H1 (cell line): ENCODE results near the gene EN2. TPM values are rescaled to one million over a fixed set of nuclear protein-coding genes. Genes with fewer than 3 reads are reported as not detected.
A peak's percentile ranks its signal among the peaks of the same experiment; 100 is the strongest.

Experiments used
- CTCF ChIA-PET: fragments of 300-600 bp; sonication (Branson Sonifier 250); formaldehyde crosslinking; loops from one replicate; lab custom pipeline; 2021; ENCODE audit not compliant: partially characterized antibody; lab: Charles Lee
- POLR2A ChIA-PET: fragments of 300-600 bp; sonication (Branson Sonifier 250); formaldehyde crosslinking; loops from one replicate; lab custom pipeline; 2021; ENCODE audit warnings: inconsistent platforms; ENCODE audit not compliant: partially characterized antibody; lab: Charles Lee
- DNase-seq, 2 experiments: peaks; one replicate each; pipeline versions ENCODE4 v3.0.0 to v3.0.0-alpha.2; 2010 to 2022; ENCODE audit warnings: low spot score in 2 of 2, low read depth in 1 of 2, mixed read lengths in 1 of 2
- FAIRE-seq: peaks from 2 replicates; lab custom pipeline; 2011; peaks lifted over from hg19 to GRCh38; lab: Jason Lieb, UNC
- H2AFZ ChIP-seq: 2 replicates; pipeline ENCODE4 v1.8.1; 2012; ENCODE audit warnings: low read length, inconsistent platforms
- H2AK5ac ChIP-seq: 2 replicates; pipeline ENCODE4 v1.6.1; 2013; ENCODE audit warnings: low read depth, low read length
- H2BK120ac ChIP-seq: replicated peaks from 2 replicates; pipeline ENCODE3; 2013; ENCODE audit warnings: low read depth, low read length, inconsistent platforms
- H2BK12ac ChIP-seq: 2 replicates; pipeline ENCODE4 v1.6.1; 2013; ENCODE audit warnings: low read depth, low read length
- H2BK15ac ChIP-seq: 2 replicates; pipeline ENCODE4 v1.6.1; 2013; ENCODE audit warnings: low read length
- H2BK20ac ChIP-seq: 2 replicates; pipeline ENCODE4 v1.6.1; 2013; ENCODE audit warnings: low read length
- H2BK5ac ChIP-seq: 2 replicates; pipeline ENCODE4 v1.6.1; 2013; ENCODE audit warnings: low read depth, low read length
- H3K14ac ChIP-seq: 2 replicates; pipeline ENCODE4 v1.6.1; 2013; ENCODE audit warnings: inconsistent platforms; ENCODE audit not compliant: insufficient read length
- H3K18ac ChIP-seq: 2 replicates; pipeline ENCODE4 v1.6.1; 2013; ENCODE audit warnings: low read length; ENCODE audit errors: extremely low read depth
- H3K23ac ChIP-seq: 2 replicates; pipeline ENCODE4 v1.6.1; 2013; ENCODE audit warnings: inconsistent platforms; ENCODE audit not compliant: insufficient read length
- H3K23me2 ChIP-seq: 2 replicates; pipeline ENCODE4 v1.6.1; 2013; ENCODE audit warnings: low read depth, low read length
- H3K27ac ChIP-seq: 2 replicates; pipeline ENCODE4 v1.6.1; 2011; ENCODE audit warnings: low read depth, low read length, inconsistent platforms
- H3K27me3 ChIP-seq, 4 experiments: replicated peaks in 1 of 4; 1 replicate in 1 of 4; 2 replicates in 3 of 4; pipeline versions ENCODE4 v1.6.1 to v1.8.1; 2011 to 2013; ENCODE audit warnings: low read length in 3 of 4, mild to moderate bottlenecking in 3 of 4, inconsistent platforms in 2 of 4, mixed read lengths in 2 of 4, moderate library complexity in 1 of 4; ENCODE audit not compliant: control insufficient read depth in 3 of 4, insufficient read depth in 3 of 4; ENCODE audit errors: extremely low read depth in 1 of 4
- H3K36me3 ChIP-seq, 4 experiments: 2 replicates each; pipeline versions ENCODE4 v1.6.1 to v1.8.1; 2011 to 2013; ENCODE audit warnings: mild to moderate bottlenecking in 4 of 4, low read length in 3 of 4, moderate library complexity in 2 of 4, control low read depth in 1 of 4, inconsistent platforms in 1 of 4; ENCODE audit not compliant: insufficient read depth in 4 of 4, control insufficient read depth in 2 of 4
- H3K4ac ChIP-seq: replicated peaks from 2 replicates; pipeline ENCODE3; 2013; ENCODE audit warnings: low read length, low read depth, mixed read lengths, inconsistent platforms; ENCODE audit not compliant: insufficient read length
- H3K4me1 ChIP-seq, 4 experiments: replicated peaks in 1 of 4; 1 replicate in 1 of 4; 2 replicates in 3 of 4; pipeline versions ENCODE4 v1.6.1 to v1.8.1; 2011 to 2013; ENCODE audit warnings: low read length in 3 of 4, inconsistent platforms in 2 of 4, mixed read lengths in 1 of 4; ENCODE audit not compliant: insufficient read depth in 4 of 4, control insufficient read depth in 3 of 4
- H3K4me2 ChIP-seq, 2 experiments: 2 replicates each; pipeline versions ENCODE4 v1.6.1 to v1.8.1; 2011 to 2013; ENCODE audit warnings: low read depth in 2 of 2, low read length in 2 of 2, control low read depth in 1 of 2, inconsistent platforms in 1 of 2, mild to moderate bottlenecking in 1 of 2; ENCODE audit not compliant: insufficient read depth in 1 of 2
- H3K4me3 ChIP-seq, 4 experiments: fragments of 200-600, 300-600 bp in 1 of 4; sonication (generic), shearing (Covaris generic), sonication (Bioruptor Twin) in 1 of 4; 2 replicates each; pipeline versions ENCODE4 v1.5.1 to v1.8.1; 2011 to 2016; ENCODE audit warnings: low read length in 4 of 4, low read depth in 3 of 4, control low read depth in 2 of 4, inconsistent platforms in 2 of 4, mild to moderate bottlenecking in 2 of 4, mixed read lengths in 1 of 4, moderate library complexity in 1 of 4; ENCODE audit not compliant: insufficient read depth in 2 of 4; ENCODE audit errors: extremely low read depth in 1 of 4
- H3K56ac ChIP-seq: replicated peaks from 2 replicates; pipeline ENCODE3; 2013; ENCODE audit warnings: low read depth, mild to moderate bottlenecking, mixed read lengths, low read length, inconsistent platforms; ENCODE audit not compliant: insufficient read length
- H3K79me1 ChIP-seq: 2 replicates; pipeline ENCODE4 v1.6.1; 2013; ENCODE audit warnings: low read depth, low read length, control low read depth
- H3K79me2 ChIP-seq, 2 experiments: 2 replicates each; pipeline versions ENCODE4 v1.6.1 to v1.8.1; 2012 to 2013; ENCODE audit warnings: low read length in 2 of 2, mild to moderate bottlenecking in 2 of 2, inconsistent platforms in 1 of 2; ENCODE audit not compliant: insufficient read depth in 2 of 2, control insufficient read depth in 1 of 2
- H3K9ac ChIP-seq, 4 experiments: replicated peaks in 1 of 4; 1 replicate in 1 of 4; 2 replicates in 3 of 4; pipeline versions ENCODE4 v1.6.1 to v1.8.1; 2011 to 2013; ENCODE audit warnings: low read depth in 3 of 4, low read length in 3 of 4, control low read depth in 2 of 4, mild to moderate bottlenecking in 2 of 4, moderate library complexity in 2 of 4, inconsistent platforms in 1 of 4; ENCODE audit errors: extremely low read depth in 1 of 4
- H3K9me3 ChIP-seq, 2 experiments: 2 replicates each; pipeline versions ENCODE4 v1.6.1 to v1.8.1; 2012 to 2013; ENCODE audit warnings: mild to moderate bottlenecking in 2 of 2, moderate library complexity in 2 of 2, control low read depth in 1 of 2, inconsistent platforms in 1 of 2, low read depth in 1 of 2, low read length in 1 of 2, mixed read lengths in 1 of 2; ENCODE audit not compliant: insufficient read depth in 2 of 2
- H4K20me1 ChIP-seq, 2 experiments: replicated peaks in 1 of 2; 2 replicates each; pipeline versions ENCODE3 to v1.8.1; 2011 to 2013; ENCODE audit warnings: inconsistent platforms in 2 of 2, low read length in 2 of 2, mild to moderate bottlenecking in 1 of 2; ENCODE audit not compliant: insufficient read depth in 2 of 2, control insufficient read depth in 1 of 2
- H4K5ac ChIP-seq: 2 replicates; pipeline ENCODE4 v1.6.1; 2013; ENCODE audit warnings: low read length, low read depth, mixed read lengths, inconsistent platforms; ENCODE audit not compliant: insufficient read length
- H4K8ac ChIP-seq: 2 replicates; pipeline ENCODE4 v1.8.0; 2013; ENCODE audit warnings: mild to moderate bottlenecking, moderate library complexity, low read length, inconsistent platforms; ENCODE audit not compliant: insufficient read depth; ENCODE audit errors: extremely low read depth
- H4K91ac ChIP-seq: replicated peaks from 2 replicates; pipeline ENCODE3; 2013; ENCODE audit warnings: low read length, mixed read lengths, inconsistent platforms; ENCODE audit not compliant: insufficient read length
- CHD2 ChIP-seq: IDR thresholded peaks from 2 replicates; pipeline ENCODE4 v1.6.1; 2012; ENCODE audit warnings: low read length, improper control_type of control experiment
- CREB1 ChIP-seq: IDR thresholded peaks from 2 replicates; pipeline ENCODE4 v1.6.1; 2012; ENCODE audit warnings: inconsistent platforms
- EP300 ChIP-seq, 2 experiments: IDR thresholded peaks; 1 replicate in 1 of 2; 2 replicates in 1 of 2; pipeline ENCODE4 v1.6.1; 2011 to 2012; ENCODE audit warnings: low read depth in 2 of 2, low read length in 2 of 2, mild to moderate bottlenecking in 2 of 2, borderline replicate concordance in 1 of 2, inconsistent platforms in 1 of 2, moderate library complexity in 1 of 2
- EZH2 ChIP-seq: fragments of 200-600 bp; sonication (generic); IDR thresholded peaks from 2 replicates; pipeline ENCODE4 v1.7.1; 2012; ENCODE audit warnings: low read depth, mild to moderate bottlenecking, moderate library complexity, low read length, inconsistent platforms; ENCODE audit not compliant: severe bottlenecking
- FOSL1 ChIP-seq: IDR thresholded peaks from 2 replicates; pipeline ENCODE4 v1.6.1; 2011; ENCODE audit warnings: mild to moderate bottlenecking, low read depth, low read length, moderate library complexity; ENCODE audit not compliant: insufficient read depth
- HDAC2 ChIP-seq, 2 experiments: fragments of 300-600 bp in 1 of 2; sonication (generic) in 1 of 2; IDR thresholded peaks; 2 replicates each; pipeline ENCODE4 v1.6.1; 2011 to 2012; ENCODE audit warnings: low read depth in 2 of 2, low read length in 2 of 2, mild to moderate bottlenecking in 2 of 2, moderate library complexity in 2 of 2, borderline replicate concordance in 1 of 2, inconsistent platforms in 1 of 2
- HDAC6 ChIP-seq: IDR thresholded peaks from one replicate; pipeline ENCODE4 v1.7.1; 2012; ENCODE audit warnings: low read depth, mild to moderate bottlenecking, inconsistent platforms, low read length, moderate library complexity
- KDM1A ChIP-seq: fragments of 200-600, 300-600 bp; sonication (generic); IDR thresholded peaks from 2 replicates; pipeline ENCODE4 v1.7.1; 2016; ENCODE audit warnings: mild to moderate bottlenecking, low read length, borderline replicate concordance
- RXRA ChIP-seq: IDR thresholded peaks from 2 replicates; pipeline ENCODE4 v1.6.1; 2011; ENCODE audit warnings: low read depth, mild to moderate bottlenecking, low read length, moderate library complexity; ENCODE audit not compliant: insufficient read depth
- SP4 ChIP-seq: IDR thresholded peaks from 2 replicates; pipeline ENCODE4 v1.6.1; 2012; ENCODE audit warnings: low read length, inconsistent platforms
- WGBS, 2 experiments: shearing (Covaris generic) in 1 of 2; methylation state at CpG; one replicate each; pipeline versions ENCODE4 v1.1.6 to v1.1.7; 2013 to 2015; ENCODE audit warnings: low lambda C conversion rate in 2 of 2, mixed read lengths in 2 of 2, inconsistent platforms in 1 of 2, low coverage in 1 of 2, missing lambda C conversion rate in 1 of 2; ENCODE audit not compliant: insufficient replicate concordance in 2 of 2, insufficient coverage in 1 of 2, insufficient read length in 1 of 2; ENCODE audit errors: extremely low coverage in 1 of 2, missing lambda C conversion rate in 1 of 2; 5-methylcytosine and 5-hydroxymethylcytosine counted together
- polyA plus RNA-seq, 7 experiments: library from polyadenylated mRNA; depleted of rRNA in 3 of 7; stranded (reverse) in 5 of 7; unstranded in 2 of 7; fragments of >200 nt in 5 of 7; fragments of 200-250 nt in 2 of 7; gene quantifications; 1 replicate in 5 of 7; 2 replicates in 1 of 7; 4 replicates in 1 of 7; pipeline versions ENCODE4 v1.2.1 to v1.2.3, GENCODE V29; 2011 to 2013; ENCODE audit warnings: missing spikeins in 2 of 7, mixed read lengths in 2 of 7
- total RNA-seq: library from RNA; stranded (reverse); fragmentation: NEBNext Ultra II Directional; extraction: Animal tissue kit (Norgen Biotek cat#: 25700); gene quantifications from 2 replicates; pipeline ENCODE4 v1.2.1, GENCODE V29; 2021

Gene EN2
- total and polyA plus RNA-seq, 2 of the 8 experiments (the other 6 are each of a cell fraction or from before 2014, with no cell fraction given): not detected

DNA sequence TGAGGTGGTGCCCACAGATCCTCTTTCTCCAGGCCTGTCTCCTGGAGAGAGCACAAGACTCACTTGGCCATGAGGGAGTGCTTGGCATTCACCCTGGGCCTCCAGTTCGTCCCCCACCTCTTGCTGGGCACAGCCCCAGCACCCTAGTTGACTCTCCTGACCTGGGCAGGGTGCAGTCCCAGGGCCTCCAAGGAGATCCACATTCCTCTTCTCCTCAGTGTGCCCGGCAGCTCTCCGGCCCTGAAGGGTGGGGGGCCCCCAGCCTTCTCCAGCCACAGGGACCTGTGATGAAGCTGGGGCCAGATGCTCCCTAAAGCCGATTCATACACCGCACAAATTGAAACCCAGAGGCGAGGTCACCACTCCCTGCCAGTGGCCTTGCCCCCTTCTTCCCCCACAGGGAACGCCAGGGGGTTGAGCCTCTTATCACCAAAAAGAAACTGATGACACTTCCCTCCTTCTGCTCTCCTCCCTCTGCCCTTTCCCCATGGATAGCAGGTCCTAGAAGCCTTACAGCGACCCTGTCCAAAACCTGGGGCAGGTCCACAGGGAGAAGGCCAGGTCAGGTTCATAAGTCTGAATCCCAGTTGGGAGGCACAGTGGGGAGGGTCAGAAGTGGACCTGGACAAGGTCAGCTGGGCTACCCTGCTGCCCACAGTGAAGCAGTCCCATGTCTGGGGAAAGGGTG is 3.1 kb downstream of the EN2 start:
- ChIA-PET CTCF (interaction anchor here (0.9 to 1.7 kb wide), 3 partner anchors 12 to 74 kb away, joined by 3 to 4 read pairs (median 3); no protein-coding TSS in a partner anchor), POLR2A (interaction anchor here (2.5 kb wide), 1 partner anchor 11 kb away, joined by 9 read pairs; no protein-coding TSS in a partner anchor)
- H4K20me1 ChIP-seq: peaks cover 30 to 51% of the 10 kb centered on the region in 2 experiments
- no peak overlapping the region for H3K14ac ChIP-seq
- no peak overlapping the region for H3K4me3 ChIP-seq
- H2AFZ ChIP-seq: no peak overlapping the region
- H2BK120ac ChIP-seq: no peak overlapping the region
- peak overlapping the region; percentile 13; the same call in 1 of the 2 replicates for H2BK20ac ChIP-seq
- DNase-seq (no peak), FAIRE-seq (no peak)
- no peak overlapping the region for H2BK5ac ChIP-seq
- H2BK12ac ChIP-seq: peak overlapping the region; percentile 90; the same call in 1 of the 2 replicates
- H3K23me2 ChIP-seq: no peaks in the 10 kb centered on the region; the same call in 1 of the 2 replicates
- H3K9ac ChIP-seq: no peak overlapping the region
- H3K18ac ChIP-seq: no peak overlapping the region
- no peak overlapping the region for H3K4me2 ChIP-seq
- H3K79me1 ChIP-seq: no peaks in the 10 kb centered on the region
- H2AK5ac ChIP-seq: peak overlapping the region; percentile 80; the same call in 1 of the 2 replicates
- H4K91ac ChIP-seq: no peak overlapping the region
- H3K9me3 ChIP-seq: no peaks in the 10 kb centered on the region; a peak in 1 of 4 replicates
- no peak overlapping the region for H3K23ac ChIP-seq
- no peak overlapping the region for H4K5ac ChIP-seq
- no peaks in the 10 kb centered on the region for H3K79me2 ChIP-seq
- H2BK15ac ChIP-seq: peak overlapping the region; percentile 65; the same call in 1 of the 2 replicates
- peaks cover 0 to 16% (median 0%) of the 10 kb centered on the region in 4 experiments; a peak in 1 of 8 replicates for H3K36me3 ChIP-seq
- H3K56ac ChIP-seq: no peak overlapping the region
- peaks cover 96 to 98% (median 97%) of the 10 kb centered on the region in 4 experiments for H3K27me3 ChIP-seq
- H3K4me1 ChIP-seq: peaks cover 0 to 10% (median 6%) of the 10 kb centered on the region in 4 experiments; a peak in 5 of 7 replicates
- no peak overlapping the region for H3K4ac ChIP-seq
- WGBS, 2 experiments: 16% methylated on average over 7 of the region's 8 CpGs; no CpG with 5 or more reads in 1 of the 2 experiments
- H3K27ac ChIP-seq: no peak overlapping the region
- H4K8ac ChIP-seq: no peak overlapping the region
- TF ChIP-seq EP300 (IDR thresholded peaks at IDR 0.05; ENCODE audit: borderline replicate concordance in 1 of 2, low read depth in 2 of 2, low read length in 2 of 2) (no peak), FOSL1 (no peak), CREB1 (no peak), EZH2 (no peak), CHD2 (no peak), HDAC6 (no peak), RXRA (no peak), HDAC2 (IDR thresholded peaks at IDR 0.05; ENCODE audit: borderline replicate concordance in 1 of 2, low read depth in 2 of 2, low read length in 2 of 2) (no peak), KDM1A (no peak), SP4 (no peak)
